Thyroid gland (tissue), 4 donors: ENCODE measurements around the gene FASLG.

Experiments
- CTCF ChIP-seq, 6 experiments: fragments of 200-600 bp in 3 of 6; fragments of 450-650 bp in 3 of 6; sonication (generic) in 3 of 6; IDR thresholded peaks; one replicate each; pipeline ENCODE4 v1.5.1; 2016 to 2019; ENCODE audit warnings: antibody characterized with exemption in 6 of 6, mild to moderate bottlenecking in 2 of 6, inconsistent platforms in 1 of 6, moderate library complexity in 1 of 6
- POLR2A ChIP-seq, 2 donors: fragments of 450-650 bp; IDR thresholded peaks; one replicate each; pipeline ENCODE4 v1.6.1; 2017; ENCODE audit warnings: antibody characterized with exemption in 2 of 2, mild to moderate bottlenecking in 2 of 2, moderate library complexity in 1 of 2

GRCh38 chr1:172662464-172663109, 3.7 kb downstream of the FASLG start:
- no peak for TF ChIP-seq POLR2A (IDR thresholded peaks at IDR 0.05)
- TF ChIP-seq CTCF (IDR thresholded peaks at IDR 0.05) = no peak
